Measurements from ENCODE around the gene SERBP1.

- TF ChIP-seq ZSCAN23 (tag by site-specific recombination; IDR thresholded peaks at IDR 0.05) (no peak), ZNF24 (tag by site-specific recombination; IDR thresholded peaks at IDR 0.05) (no peak), ZNF670 (tag by site-specific recombination; IDR thresholded peaks at IDR 0.05; ENCODE audit: low read depth) (no peak), ZNF274 (IDR thresholded peaks at IDR 0.05; ENCODE audit: low read length) (no peak), ZNF274 (tag by site-specific recombination; IDR thresholded peaks at IDR 0.05; ENCODE audit: borderline replicate concordance) (no peak), ZFP37 (tag by site-specific recombination; IDR thresholded peaks at IDR 0.05) (no peak), ZFP41 (tag by site-specific recombination; IDR thresholded peaks at IDR 0.05; ENCODE audit: borderline replicate concordance) (no peak)
- TF ChIP-seq, protein P1, sequence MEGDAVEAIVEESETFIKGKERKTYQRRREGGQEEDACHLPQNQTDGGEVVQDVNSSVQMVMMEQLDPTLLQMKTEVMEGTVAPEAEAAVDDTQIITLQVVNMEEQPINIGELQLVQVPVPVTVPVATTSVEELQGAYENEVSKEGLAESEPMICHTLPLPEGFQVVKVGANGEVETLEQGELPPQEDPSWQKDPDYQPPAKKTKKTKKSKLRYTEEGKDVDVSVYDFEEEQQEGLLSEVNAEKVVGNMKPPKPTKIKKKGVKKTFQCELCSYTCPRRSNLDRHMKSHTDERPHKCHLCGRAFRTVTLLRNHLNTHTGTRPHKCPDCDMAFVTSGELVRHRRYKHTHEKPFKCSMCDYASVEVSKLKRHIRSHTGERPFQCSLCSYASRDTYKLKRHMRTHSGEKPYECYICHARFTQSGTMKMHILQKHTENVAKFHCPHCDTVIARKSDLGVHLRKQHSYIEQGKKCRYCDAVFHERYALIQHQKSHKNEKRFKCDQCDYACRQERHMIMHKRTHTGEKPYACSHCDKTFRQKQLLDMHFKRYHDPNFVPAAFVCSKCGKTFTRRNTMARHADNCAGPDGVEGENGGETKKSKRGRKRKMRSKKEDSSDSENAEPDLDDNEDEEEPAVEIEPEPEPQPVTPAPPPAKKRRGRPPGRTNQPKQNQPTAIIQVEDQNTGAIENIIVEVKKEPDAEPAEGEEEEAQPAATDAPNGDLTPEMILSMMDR (tag by site-specific recombination; IDR thresholded peaks at IDR 0.05) = no peak
- TF ChIP-seq, protein P2, sequence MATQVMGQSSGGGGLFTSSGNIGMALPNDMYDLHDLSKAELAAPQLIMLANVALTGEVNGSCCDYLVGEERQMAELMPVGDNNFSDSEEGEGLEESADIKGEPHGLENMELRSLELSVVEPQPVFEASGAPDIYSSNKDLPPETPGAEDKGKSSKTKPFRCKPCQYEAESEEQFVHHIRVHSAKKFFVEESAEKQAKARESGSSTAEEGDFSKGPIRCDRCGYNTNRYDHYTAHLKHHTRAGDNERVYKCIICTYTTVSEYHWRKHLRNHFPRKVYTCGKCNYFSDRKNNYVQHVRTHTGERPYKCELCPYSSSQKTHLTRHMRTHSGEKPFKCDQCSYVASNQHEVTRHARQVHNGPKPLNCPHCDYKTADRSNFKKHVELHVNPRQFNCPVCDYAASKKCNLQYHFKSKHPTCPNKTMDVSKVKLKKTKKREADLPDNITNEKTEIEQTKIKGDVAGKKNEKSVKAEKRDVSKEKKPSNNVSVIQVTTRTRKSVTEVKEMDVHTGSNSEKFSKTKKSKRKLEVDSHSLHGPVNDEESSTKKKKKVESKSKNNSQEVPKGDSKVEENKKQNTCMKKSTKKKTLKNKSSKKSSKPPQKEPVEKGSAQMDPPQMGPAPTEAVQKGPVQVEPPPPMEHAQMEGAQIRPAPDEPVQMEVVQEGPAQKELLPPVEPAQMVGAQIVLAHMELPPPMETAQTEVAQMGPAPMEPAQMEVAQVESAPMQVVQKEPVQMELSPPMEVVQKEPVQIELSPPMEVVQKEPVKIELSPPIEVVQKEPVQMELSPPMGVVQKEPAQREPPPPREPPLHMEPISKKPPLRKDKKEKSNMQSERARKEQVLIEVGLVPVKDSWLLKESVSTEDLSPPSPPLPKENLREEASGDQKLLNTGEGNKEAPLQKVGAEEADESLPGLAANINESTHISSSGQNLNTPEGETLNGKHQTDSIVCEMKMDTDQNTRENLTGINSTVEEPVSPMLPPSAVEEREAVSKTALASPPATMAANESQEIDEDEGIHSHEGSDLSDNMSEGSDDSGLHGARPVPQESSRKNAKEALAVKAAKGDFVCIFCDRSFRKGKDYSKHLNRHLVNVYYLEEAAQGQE (tag by site-specific recombination; IDR thresholded peaks at IDR 0.05) = no peak
These were observed 2.5 kb upstream of the SERBP1 start for GRCh38 chr1:67432745-67433144.
